Activated gamma-delta T cell (primary cell): Measurements from ENCODE around the gene GET3.
A peak's percentile ranks its signal among the peaks of the same experiment; 100 is the strongest.

Experiments
- DNase-seq: peaks from one replicate; lab custom pipeline; 2025; lab: John Stamatoyannopoulos, UW

Gene GET3

GRCh38 chr19:12779162-12779993 is 42.1 kb downstream of the GET3 start:
- no peak for DNase-seq

DNA sequence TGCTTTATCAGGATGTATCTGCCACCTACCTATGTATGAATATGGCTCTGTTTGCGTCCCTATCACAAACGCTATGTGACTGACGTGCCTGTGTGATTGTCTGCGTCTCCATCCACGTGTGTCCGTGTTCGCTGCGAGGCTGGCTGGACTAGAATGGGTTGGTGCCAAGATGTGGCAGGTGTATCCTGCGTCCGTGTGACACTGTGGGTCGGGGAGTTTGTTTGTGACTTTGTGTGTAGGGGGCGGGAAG is 44.8 kb downstream of the GET3 start:
- no peak for DNase-seq

DNA sequence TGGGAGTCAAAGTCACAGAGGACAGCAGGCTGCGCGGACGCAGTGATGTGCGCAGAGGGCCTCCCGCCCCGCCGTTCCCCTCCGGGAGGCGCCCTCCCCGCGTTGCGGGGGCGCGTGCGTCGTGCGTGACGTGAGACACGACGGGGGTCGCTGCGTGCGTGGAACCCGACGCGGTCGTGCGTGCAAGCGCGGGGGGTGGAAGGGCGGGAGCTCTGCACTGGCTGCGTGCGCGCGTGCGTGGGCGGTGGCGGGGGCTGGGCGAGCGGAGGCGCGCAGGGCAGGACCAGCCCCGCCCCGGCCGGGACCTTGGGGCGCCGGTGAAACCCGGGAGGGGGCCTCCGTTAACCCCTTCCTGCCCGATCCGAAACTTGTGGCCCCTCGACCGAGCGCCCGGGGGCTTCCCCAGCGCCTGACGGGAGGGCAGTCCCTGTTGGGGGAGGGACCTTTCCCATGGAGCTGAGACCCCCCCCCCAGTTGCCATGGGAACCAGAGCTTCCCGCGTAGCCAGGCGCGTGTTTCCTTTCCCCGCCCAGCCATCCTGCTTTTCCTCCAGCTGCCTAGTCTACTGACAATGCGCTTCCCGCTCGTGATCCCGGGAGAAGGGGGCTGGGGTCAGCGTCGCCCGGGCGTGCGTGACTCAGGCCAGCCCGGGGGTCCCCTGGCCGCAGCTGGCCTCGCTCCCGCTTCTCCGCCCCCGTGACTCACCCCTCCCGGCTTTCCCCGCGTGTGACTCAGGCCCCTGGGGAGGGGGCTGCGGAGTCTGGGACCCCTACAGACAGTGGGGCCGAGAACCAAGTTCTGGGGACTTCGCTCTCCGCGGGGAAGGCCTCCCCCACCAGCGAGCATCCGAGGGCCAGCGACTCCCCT is 45.4 kb downstream of the GET3 start:
- DNase-seq = peak; percentile 95

- no peak for DNase-seq
These were observed 46.1 kb downstream of the GET3 start for GRCh38 chr19:12783291-12783848.

DNA sequence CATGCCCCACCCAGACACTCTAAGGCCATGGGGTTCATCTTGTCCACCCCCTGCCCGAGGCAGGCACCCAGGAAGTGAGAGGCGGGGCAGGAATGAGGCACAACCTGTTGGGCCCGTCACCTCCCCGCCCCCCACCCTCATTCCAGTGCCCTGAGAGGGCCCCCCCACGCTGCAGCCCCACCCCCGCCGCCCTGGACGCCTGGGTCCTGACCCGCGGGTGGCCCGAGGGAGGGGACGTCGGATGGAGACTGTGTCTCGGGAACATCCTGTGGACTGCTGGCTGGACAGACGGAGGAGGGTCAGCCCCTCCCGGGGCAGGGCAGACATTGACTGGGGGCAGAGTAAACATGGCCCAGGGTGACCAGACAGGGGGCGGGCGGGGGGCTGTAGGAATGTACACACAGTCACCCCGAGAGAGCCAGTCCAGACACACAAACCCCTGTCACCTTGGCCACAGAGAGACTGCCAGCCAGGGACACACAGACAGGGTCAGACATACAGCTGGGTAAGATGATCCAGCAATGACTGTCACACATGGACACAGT is 46.6 kb downstream of the GET3 start:
- DNase-seq = no peak

- DNase-seq = no peak
These were observed 47.1 kb downstream of the GET3 start for GRCh38 chr19:12784394-12784870.

DNA sequence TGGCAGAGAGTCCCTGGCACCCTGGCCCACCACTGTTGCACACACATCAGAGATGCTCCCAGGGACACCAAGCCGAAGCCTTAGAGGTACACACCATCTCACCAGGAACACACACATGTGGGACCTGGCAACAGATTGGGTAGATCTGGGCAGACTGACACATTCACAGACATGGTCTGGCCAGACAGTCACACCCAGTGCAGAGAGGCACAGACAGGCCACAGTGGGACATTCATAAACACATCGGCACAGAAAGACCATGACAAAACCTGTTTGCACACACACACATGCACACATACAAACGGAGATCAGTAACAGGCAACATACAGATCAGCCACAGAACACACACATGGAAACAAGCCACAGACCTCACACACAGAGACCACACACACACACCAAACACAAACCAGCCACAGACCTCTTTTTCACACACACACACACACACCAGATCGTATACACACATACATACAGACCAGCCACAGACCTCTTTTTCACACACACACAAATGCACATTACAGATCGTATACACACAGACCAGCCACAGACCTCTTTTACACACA is 47.7 kb downstream of the GET3 start:
- DNase-seq = no peak

- no peak for DNase-seq
These were observed 48.2 kb downstream of the GET3 start for GRCh38 chr19:12785431-12786031.

- no peak for DNase-seq
These were observed 49.0 kb downstream of the GET3 start for GRCh38 chr19:12786141-12786870.

DNA sequence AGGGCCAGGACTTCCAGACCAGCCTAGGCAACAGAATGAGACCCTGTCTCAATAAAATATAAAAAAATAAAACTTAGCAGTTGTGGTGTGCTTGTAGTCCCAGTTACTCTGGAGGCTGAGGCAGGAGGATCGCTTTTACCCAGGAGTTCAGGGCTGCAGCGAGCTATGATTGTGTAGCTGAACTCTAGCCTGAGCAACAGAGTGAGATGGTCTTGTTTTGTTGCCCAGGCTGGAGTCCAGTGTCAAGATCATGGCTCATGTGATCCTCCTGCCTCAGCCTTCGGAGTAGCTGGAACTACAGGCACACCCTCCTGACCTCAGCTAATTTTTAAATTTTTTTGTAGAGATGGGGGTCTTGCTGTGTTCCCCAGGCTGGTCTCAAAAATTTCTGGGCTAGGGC is 49.7 kb downstream of the GET3 start:
- DNase-seq = no peak

GRCh38 chr19:12787458-12787857 is 50.2 kb downstream of the GET3 start:
- DNase-seq = no peak

DNA sequence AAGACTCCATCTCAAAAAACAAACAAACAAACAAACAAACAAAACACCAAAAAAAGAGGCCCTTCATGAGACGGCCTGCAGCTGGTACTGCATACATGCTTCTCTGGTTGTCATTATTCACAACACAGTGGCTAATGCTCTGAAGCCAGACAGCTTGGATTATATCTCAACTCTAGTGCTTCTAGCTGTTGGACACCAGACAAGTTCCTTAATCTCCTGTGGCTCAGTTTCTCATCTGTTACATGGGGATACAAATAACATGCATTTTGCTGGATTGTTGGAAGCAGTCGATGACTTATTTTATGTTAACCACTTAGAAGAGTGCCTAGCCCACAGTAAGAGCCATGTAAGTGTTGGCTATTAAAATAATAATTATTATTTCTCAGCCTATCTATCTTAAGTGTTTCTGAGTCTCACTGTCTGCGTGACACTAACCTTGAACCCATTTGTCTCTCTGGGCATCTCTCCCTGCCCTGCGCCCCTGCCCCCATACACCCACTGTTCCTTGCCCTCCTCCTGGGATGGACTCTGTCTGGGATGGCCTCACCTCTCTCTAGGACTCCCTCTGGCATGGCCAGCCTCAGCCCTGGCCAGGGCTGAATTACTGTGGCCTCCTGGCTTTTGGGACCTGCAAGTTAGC is 50.9 kb downstream of the GET3 start:
- DNase-seq = no peak

DNA sequence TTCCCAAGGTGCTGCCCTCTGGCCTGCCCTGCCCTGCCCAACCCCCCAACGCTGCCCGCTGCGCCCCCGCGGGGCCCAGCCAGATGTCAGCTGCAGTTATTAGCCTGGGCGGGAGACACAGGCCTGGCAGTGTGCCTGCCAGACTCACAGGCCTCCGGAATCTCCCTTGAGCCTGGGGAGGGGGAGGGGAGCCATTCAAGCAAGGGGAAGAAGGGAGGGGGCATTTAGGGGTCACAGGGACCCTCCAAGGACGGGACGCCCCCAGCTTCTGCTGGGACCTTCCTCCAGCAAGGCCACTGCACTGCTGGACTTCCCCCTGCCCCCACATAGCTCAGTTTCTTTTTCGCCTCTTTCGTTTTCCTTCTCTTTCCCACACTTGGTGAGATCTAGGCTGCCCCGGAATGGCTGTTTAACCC is 51.4 kb downstream of the GET3 start:
- DNase-seq = no peak

DNA sequence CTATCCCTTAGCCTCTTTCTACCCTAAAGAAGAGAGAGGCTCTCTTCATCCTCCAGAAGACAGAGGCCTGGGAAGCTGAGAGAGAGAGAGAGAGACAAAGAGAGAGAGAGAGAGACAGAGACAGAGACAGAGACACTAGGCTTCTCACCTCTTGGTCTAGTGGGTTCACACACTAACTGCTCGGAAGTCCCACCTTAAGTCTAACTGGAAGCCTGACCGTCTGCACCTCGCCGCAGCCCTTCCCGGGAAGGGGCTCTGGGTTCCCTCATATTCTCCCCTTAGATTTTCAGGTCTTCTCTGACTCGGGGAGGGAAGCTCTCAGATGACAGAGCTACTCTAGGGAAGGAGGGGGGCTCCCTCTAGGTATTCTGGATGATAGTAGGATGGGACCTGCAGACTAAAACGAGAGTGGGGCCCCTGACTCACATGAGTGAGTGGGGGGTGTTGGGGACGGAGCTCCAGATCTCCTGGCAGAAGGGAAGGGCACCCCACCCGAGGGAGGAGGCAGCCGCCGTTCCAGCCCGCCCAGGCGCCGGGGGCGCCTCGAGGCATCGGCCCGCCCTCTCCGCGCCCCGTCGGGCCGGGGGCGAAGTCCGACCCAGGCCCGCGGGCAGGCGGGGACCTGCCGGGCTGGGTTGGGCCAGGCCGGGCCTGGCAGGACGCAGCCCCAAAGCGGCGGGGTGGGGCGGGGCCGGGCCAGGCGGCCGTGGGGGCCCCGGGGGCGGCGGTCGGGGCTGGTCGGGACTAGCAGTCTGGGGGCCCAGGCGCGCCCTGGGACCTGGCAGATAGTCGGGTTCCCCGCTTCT is 52.0 kb downstream of the GET3 start:
- DNase-seq = no peak

GRCh38 chr19:12789904-12790619 is 52.8 kb downstream of the GET3 start:
- DNase-seq = peak; percentile 95

GRCh38 chr19:12790628-12791344 is 53.5 kb downstream of the GET3 start:
- DNase-seq = no peak

GRCh38 chr19:12791345-12792050 is 54.2 kb downstream of the GET3 start, which contains the start of gene JUNB:
JUNB (plus strand) TSS chr19:12791486; CDS start chr19:12791772, 286 bp downstream.
- peak; percentile 97 for DNase-seq
